NCI-H2196 (cell line): ENCODE measurements around the gene TAX1BP1.

Experiments used
- DNase-seq: peaks from one replicate; lab custom pipeline; 2025; ENCODE audit not compliant: unreplicated experiment; lab: John Stamatoyannopoulos, UW

TAX1BP1 gene

GRCh38 chr7:27777662-27778061 lies 37.7 kb downstream of the TAX1BP1 start:
- DNase-seq, result no peak

GRCh38 chr7:27779873-27780272 lies 39.9 kb downstream of the TAX1BP1 start:
- no peak for DNase-seq

GRCh38 chr7:27781188-27781587 lies 41.2 kb downstream of the TAX1BP1 start:
- DNase-seq, result no peak

- DNase-seq, result no peak
Observed at GRCh38 chr7:27782849-27783248, 42.9 kb downstream of the TAX1BP1 start.

- no peak for DNase-seq
Observed at GRCh38 chr7:27784399-27785053, 44.6 kb downstream of the TAX1BP1 start.

GRCh38 chr7:27788437-27788836 lies 48.5 kb downstream of the TAX1BP1 start:
- DNase-seq, result no peak

GRCh38 chr7:27793780-27794179 lies 53.8 kb downstream of the TAX1BP1 start:
- no peak for DNase-seq

GRCh38 chr7:27795977-27796376 lies 56.0 kb downstream of the TAX1BP1 start:
- DNase-seq, result no peak

GRCh38 chr7:27799212-27799611 lies 59.2 kb downstream of the TAX1BP1 start:
- no peak for DNase-seq

- DNase-seq, result no peak
Observed at GRCh38 chr7:27802999-27803398, 63.0 kb downstream of the TAX1BP1 start.

GRCh38 chr7:27804139-27804538 lies 64.2 kb downstream of the TAX1BP1 start:
- DNase-seq, result no peak

GRCh38 chr7:27808626-27809025 lies 68.7 kb downstream of the TAX1BP1 start:
- no peak for DNase-seq

- no peak for DNase-seq
Observed at GRCh38 chr7:27810186-27810585, 70.2 kb downstream of the TAX1BP1 start.

GRCh38 chr7:27812706-27813105 lies 72.7 kb downstream of the TAX1BP1 start:
- no peak for DNase-seq

GRCh38 chr7:27822245-27822644 lies 82.3 kb downstream of the TAX1BP1 start:
- no peak for DNase-seq

GRCh38 chr7:27825891-27826290 lies 85.9 kb downstream of the TAX1BP1 start:
- no peak for DNase-seq

GRCh38 chr7:27826357-27826756 lies 86.4 kb downstream of the TAX1BP1 start:
- DNase-seq, result no peak

GRCh38 chr7:27834179-27834921 lies 94.4 kb downstream of the TAX1BP1 start:
- DNase-seq, result no peak

GRCh38 chr7:27835376-27835775 lies 95.4 kb downstream of the TAX1BP1 start:
- DNase-seq, result no peak

GRCh38 chr7:27836536-27836935 lies 96.6 kb downstream of the TAX1BP1 start:
- DNase-seq, result no peak

GRCh38 chr7:27839099-27839498 lies 99.1 kb downstream of the TAX1BP1 start:
- no peak for DNase-seq

GRCh38 chr7:27840313-27840712 lies 100.4 kb downstream of the TAX1BP1 start:
- DNase-seq, result no peak
